ENCODE data around the gene DDX1. TPM values are rescaled to one million over a fixed set of nuclear protein-coding genes. Genes with fewer than 3 reads are reported as not detected.
"Not testable (repeated sequence)": the region's sequence is repeated elsewhere in the genome, so short reads cannot be mapped to it uniquely, and the experiment has no call there.

Gene DDX1
- total RNA-seq = 77.9 TPM

- DNase-seq = peak; percentile 81
Observed at GRCh38 chr2:15591692-15592463, at the start of gene DDX1. TSS of gene DDX1 (plus strand) at chr2:15591868. CDS start at chr2:15591934, 66 bp downstream.

- not testable (repeated sequence) for DNase-seq
Observed at GRCh38 chr2:15542269-15542668, 49.4 kb upstream of the DDX1 start.

DNA sequence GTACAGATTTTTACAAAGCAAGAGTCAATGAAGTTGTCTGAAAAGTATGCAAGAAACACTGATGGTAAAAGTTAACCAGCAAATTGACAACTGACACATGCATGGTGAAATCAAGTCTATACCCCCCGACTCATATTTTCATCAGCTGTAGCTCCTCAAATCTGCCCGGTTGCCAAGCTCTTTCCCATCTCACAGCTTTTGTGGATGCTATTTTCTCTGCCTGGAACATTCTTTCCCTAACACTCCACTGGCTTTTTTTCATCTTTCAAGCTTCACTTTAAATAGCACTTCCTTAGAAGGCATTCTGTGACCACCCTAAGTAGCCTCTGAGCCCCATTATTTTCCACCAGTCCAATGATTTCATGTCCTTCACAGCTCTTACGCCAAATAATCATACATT is 48.6 kb upstream of the DDX1 start:
- DNase-seq = no peak

DNA sequence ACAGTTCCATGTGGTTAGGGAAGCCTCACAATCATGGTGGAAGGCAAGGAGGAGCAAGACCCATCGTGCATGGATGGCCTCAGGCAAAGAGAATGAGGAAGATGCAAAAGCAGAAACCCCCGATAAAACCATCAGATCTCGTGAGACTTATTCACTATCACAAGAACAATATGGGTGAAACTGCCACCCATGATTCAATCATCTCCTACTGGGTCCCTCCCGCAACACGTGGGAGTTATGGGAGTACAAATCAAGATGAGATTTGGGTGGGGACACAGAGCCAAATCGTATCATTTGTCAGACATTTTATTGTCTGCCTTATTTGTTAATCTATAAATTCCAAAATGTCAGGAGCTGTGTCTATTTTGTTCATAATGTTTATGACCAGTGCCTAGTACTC is 48.1 kb upstream of the DDX1 start:
- DNase-seq = no peak

- DNase-seq = no peak
Observed at GRCh38 chr2:15544227-15544626, 47.4 kb upstream of the DDX1 start.

DNA sequence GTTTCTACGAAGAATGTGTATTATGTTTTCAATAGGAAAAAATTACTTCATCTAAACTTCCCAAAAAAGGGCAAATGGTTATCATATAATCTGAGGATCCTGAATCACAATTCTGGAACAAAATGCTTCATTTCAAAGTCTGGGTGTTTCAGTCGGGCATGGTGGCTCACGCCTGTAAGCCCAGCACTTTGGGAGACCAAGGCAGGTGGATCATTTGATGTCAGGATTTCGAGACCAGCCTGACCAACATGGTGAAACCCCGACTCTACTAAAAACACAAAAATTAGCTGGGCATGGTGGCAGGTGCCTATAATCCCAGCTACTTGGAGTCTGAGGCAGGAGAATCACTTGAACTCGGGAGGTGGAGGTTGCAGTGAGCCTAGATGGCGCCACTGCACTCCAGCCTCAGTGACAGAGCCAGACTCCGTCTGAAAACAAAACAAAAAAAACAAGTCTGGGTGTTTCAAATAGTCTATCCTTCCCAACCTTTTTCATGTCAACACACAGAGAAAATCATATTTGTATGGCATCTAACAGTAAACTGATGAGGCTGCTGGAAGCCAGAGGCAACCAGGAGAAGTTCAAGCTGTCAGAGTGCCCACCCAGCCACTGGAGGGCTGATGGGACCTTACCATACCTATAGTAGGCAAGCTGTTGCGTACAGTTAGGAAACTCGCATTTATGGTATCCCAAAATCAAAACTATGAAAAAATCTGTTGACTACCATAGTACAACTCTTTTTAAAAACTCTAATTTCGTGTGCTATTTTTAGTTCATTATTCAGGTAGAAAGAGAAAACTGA is 45.2 kb upstream of the DDX1 start:
- DNase-seq = no peak

DNA sequence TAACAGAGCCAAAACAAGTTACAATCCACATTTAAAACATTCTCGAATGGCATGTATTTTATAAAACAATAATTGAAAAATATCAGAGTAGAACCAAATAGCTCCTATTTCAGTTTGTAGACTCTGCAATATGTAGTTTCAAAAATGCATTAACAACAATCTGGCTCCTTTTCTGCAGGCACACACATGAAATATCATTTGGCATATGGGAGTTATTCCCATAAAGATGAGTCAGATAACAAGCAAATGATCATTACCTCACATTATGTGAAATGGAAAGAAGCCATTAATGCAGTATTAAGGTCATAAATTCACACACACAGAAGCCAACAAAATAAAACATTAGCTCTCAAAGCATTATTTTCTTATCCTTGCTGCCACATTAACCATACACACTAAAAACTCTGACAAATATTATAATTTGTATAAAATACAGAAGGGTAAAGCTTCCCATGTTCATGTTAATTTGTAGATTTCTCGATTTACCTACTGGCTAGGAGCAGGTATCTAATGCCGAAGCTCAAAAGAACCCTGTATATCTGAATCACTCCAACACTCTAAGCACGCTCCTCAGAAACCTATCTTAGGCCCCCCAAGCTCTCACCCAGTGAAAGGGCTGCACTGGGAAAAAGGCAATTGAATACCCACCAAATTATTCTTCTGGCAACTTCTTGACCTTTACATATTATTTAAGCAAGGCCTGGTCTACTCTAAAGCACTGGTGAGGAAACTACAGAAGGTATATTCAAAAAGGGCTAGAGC is 44.4 kb upstream of the DDX1 start:
- DNase-seq = peak; percentile 31

GRCh38 chr2:15548974-15549373 is 42.7 kb upstream of the DDX1 start:
- DNase-seq = no peak

DNA sequence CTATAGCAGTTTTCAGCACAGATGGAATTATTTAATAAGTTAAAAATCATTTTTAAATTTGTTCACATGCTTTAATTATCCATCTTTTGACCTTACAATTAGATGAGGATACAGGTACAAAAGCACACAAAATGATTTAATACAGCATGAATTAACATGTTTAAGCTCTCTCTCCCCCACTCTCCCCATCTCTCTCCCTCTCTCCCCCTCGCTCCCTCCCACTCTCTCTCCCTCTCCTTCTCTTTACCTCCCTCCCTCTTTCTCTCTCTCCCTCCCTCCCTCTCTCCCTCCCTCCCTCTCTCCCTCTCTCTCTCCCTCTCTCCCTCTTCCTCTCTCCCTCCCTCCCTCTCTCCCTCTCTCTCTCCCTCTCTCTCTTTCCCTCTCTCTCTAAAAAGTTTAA is 38.1 kb upstream of the DDX1 start:
- no peak for DNase-seq

DNA sequence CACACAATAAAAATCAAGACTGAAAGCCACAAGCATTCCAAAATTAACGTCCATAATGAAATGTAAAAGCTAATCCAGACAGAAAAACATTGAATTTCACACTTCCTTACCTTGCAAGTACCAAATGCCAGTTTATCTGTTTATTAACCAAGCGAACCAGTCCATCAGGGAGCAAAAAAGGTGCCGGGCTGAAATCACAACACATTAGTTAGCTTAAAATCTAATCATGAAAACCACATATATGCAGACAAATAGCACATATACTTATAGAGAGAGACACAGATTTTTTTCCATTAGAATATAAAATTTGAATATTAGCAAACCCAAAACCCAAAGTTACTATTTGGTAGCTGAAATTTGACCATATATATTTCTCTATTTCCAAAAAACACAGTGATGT is 37.7 kb upstream of the DDX1 start:
- no peak for DNase-seq

GRCh38 chr2:15554525-15555218 is 37.0 kb upstream of the DDX1 start:
- DNase-seq = no peak

- no peak for DNase-seq
Observed at GRCh38 chr2:15555760-15556193, 35.9 kb upstream of the DDX1 start.

DNA sequence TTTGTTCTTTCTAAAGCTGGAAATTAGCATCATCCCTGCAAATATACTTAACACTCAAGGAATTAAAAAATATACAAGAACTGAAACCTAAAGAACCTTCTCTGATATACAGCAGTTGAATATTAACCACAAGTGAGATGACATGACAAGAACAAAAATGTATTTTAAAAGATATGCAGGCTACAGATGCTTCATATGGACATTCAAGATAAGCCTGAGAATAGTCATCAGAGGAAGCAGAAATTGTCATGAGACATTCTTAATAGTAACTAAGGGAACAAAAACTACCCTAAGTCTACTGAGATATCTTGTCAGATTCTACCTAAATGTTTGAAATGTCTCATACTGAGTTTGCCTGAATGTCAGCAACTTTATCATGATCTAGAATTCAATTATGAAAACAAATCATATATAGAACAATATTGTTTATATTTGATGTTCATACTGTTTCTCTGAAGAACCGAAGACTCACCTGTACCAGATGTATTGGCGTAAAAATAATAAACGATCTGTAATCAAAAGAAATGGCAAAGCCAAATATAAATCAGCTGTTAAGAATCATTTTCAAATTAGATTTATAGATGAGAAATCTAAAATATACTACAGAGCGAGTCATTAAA is 35.2 kb upstream of the DDX1 start:
- no peak for DNase-seq

- DNase-seq = no peak
Observed at GRCh38 chr2:15557887-15558311, 33.8 kb upstream of the DDX1 start.

- no peak for DNase-seq
Observed at GRCh38 chr2:15559379-15560139, 32.1 kb upstream of the DDX1 start.

- DNase-seq = no peak
Observed at GRCh38 chr2:15560140-15560987, 31.3 kb upstream of the DDX1 start.

DNA sequence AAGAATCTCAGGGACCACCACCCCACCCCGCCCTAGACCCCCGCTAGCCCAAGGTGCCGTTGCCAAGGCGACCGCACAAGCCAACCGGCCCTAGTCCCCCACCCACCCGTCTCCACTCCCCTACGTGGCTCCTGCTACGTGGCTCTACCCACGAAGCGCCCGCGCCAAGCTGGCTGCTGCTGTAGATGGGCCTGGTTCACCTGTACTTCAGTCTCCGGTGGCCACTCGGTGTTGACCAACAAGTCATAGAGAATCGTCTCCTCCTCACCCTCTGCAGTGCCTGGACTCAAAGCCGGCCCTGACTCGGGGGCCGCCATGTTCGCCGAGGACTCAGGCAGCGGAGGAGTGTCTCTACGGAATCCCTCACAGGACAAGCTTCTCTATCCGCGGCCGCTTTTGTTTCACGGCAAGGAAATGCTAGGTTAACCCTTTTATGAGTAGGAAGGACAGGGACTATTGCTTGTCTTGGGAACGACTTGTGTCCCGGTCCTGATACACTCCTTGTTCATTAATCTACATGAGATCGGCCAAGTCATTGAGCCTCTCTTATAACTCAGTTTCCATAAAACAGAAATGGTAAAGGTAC is 30.6 kb upstream of the DDX1 start, which contains the start of gene NBAS:
TSS of gene NBAS (minus strand) at position 347 of the 586 bp plus-strand sequence. CDS start at position 317, 30 bp downstream.
- DNase-seq = peak; percentile 88

DNA sequence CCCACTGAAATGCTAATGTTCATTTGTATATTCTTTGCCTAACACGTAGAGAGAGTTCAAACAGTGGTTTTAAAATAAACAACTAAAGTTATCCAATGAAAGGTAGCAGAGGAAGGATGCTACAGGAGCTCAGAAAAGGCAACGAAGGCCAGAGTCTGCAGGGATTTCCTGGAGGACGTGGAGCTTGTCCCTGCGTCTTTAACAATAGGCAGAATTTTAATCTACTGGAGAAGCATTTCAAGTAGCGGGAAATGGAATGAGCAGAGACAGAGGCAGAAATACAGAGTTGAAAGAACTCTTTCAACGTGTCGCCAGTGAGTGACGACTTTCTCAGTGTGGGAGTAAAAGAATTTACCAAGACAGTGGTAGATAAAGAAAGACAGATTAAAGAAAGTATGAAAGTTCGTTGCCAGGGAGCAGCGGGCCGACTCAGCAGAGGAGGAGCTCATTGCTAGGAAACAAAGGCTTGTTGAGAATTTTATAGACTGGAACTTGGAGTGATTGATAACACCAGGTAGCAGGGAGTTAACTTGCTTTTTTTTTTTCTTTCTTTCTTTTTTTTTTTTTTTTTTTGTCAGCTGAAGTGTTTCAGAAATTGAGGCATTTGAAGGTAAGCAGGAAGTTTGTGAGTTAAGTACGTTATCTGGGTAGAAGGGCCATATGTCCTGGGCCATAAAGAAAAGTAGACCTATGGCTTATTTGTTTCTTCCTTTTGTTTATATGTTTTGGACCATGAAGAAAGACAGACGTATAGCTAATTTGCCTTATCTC is 29.9 kb upstream of the DDX1 start:
- DNase-seq = peak; percentile 86

Measured in skin of body (tissue), 2 donors.